ENCODE measurements around the gene CFAP46. TPM values are rescaled to one million over a fixed set of nuclear protein-coding genes. Genes with fewer than 3 reads are reported as not detected.

The CFAP46 gene
- total RNA-seq, 1 experiment from 2014 or later = not detected

DNA sequence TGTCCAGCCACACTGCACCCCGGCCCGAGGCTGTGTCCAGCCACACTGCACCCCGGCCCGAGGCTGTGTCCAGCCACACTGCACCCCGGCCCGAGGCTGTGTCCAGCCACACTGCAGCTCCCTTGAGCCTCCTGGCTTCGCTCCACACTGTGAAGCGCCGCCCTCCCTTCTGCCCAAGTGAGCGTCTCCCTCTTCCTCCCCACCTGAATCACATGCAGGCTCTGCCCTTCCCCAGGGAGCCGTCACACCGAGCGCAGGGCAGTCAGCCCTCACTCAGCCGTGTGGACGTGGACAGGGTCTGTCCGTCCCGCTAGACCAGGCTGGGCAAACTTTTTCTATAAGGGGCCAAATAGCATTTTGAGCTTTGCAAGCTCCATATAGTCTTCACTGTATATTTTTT lies 27.6 kb downstream of the CFAP46 start:
- Mint-ChIP-seq H3K27ac (ENCODE audit: unreplicated experiment) (no peak overlapping the region), H3K9me3 (ENCODE audit: low read depth, unreplicated experiment) (no peaks in the 10 kb centered on the region), H3K27me3 (ENCODE audit: unreplicated experiment) (peaks cover 24% of the 10 kb centered on the region), H3K4me1 (ENCODE audit: low read depth, unreplicated experiment) (no peaks in the 10 kb centered on the region), H3K36me3 (ENCODE audit: insufficient read depth, unreplicated experiment) (no peaks in the 10 kb centered on the region), H3K4me3 (ENCODE audit: low read depth, unreplicated experiment) (no peak overlapping the region)
- no peak for DNase-seq
- CTCF ChIA-PET = no interaction called here
- BruUV-seq (replicated peaks) = no TSS peak
- intact Hi-C loops (cut with micrococcal nuclease; ENCODE audit: unreplicated experiment) = no loop called here
- TF ChIP-seq, protein P1, sequence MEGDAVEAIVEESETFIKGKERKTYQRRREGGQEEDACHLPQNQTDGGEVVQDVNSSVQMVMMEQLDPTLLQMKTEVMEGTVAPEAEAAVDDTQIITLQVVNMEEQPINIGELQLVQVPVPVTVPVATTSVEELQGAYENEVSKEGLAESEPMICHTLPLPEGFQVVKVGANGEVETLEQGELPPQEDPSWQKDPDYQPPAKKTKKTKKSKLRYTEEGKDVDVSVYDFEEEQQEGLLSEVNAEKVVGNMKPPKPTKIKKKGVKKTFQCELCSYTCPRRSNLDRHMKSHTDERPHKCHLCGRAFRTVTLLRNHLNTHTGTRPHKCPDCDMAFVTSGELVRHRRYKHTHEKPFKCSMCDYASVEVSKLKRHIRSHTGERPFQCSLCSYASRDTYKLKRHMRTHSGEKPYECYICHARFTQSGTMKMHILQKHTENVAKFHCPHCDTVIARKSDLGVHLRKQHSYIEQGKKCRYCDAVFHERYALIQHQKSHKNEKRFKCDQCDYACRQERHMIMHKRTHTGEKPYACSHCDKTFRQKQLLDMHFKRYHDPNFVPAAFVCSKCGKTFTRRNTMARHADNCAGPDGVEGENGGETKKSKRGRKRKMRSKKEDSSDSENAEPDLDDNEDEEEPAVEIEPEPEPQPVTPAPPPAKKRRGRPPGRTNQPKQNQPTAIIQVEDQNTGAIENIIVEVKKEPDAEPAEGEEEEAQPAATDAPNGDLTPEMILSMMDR (IDR thresholded peaks at IDR 0.05; ENCODE audit: unreplicated experiment) = no peak

DNA sequence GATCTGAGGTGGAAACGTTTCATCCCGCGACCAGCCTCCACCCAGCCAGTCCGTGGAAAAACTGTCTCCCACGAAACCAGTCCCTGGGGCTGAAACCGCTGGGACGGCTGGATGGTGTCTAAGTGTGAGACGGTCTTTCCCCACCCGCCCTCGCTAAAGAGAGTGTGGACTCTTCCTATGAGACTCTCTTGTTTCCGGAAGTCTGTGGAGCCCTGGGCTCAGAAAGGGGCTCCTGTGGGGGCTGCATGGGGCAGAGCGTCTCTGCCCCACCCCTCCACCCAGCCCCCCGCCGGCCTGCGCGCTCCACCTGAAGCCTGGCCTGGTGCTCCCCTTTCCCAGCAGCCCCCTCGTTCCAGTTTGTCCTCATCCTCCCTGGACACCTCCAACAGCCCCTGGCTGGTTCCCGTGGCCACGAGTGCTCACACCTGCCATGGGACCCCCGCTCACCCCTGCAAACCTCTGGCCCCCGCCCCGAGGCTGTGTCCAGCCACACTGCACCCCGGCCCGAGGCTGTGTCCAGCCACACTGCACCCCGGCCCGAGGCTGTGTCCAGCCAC lies 28.7 kb downstream of the CFAP46 start:
- Mint-ChIP-seq H3K4me3 (ENCODE audit: low read depth, unreplicated experiment) (no peak overlapping the region), H3K9me3 (ENCODE audit: low read depth, unreplicated experiment) (no peaks in the 10 kb centered on the region), H3K4me1 (ENCODE audit: low read depth, unreplicated experiment) (no peaks in the 10 kb centered on the region), H3K27ac (ENCODE audit: unreplicated experiment) (no peak overlapping the region), H3K36me3 (ENCODE audit: insufficient read depth, unreplicated experiment) (no peaks in the 10 kb centered on the region), H3K27me3 (ENCODE audit: unreplicated experiment) (peaks cover 24% of the 10 kb centered on the region)
- CTCF ChIA-PET = no interaction called here
- TF ChIP-seq, protein P1 (IDR thresholded peaks at IDR 0.05; ENCODE audit: unreplicated experiment) = no peak
- intact Hi-C loops (cut with micrococcal nuclease; ENCODE audit: unreplicated experiment) = no loop called here
- no TSS peak for BruUV-seq (replicated peaks)
- DNase-seq = no peak

DNA sequence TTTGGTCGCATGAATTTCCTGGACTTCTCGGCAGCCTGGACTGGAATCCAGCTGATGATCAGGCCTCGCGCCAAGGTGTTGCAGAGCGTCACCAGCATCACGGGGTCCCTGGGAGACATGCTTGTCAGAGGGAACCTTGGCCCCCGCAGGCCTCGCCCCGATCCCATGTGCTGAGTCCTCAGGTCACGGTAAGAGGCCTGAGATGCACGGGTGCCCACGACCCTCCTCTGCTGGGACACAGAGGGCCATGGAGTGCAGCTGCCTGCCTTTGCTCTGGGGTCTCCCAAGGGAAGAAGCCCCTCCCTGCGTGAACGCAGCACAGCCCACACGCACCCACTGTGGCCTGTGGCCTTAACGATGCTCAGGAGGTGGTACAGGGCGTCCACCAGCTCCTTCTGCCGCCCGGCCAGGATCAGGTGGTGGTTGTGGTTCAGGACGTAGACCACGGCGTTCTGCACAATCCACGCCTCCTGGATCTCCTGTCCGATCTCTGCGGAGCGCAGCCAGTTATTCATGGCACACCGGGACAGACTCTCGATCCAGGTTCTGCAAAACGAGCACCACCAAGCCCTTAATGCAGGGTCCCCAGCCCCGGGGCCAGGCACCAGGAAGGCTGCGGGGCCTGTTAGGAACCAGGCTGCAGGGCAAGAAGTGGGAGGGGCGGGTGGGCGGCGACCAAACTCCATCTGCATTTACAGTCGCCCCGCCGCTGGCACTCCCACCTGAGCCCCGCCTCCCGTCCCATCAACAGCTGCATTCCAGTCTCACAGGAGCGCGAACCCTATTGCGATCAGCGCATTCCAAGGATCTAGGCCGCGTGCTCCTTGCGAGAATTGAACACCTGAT lies 29.4 kb downstream of the CFAP46 start:
- Mint-ChIP-seq H3K27me3 (ENCODE audit: unreplicated experiment) (peaks cover 24% of the 10 kb centered on the region), H3K27ac (ENCODE audit: unreplicated experiment) (no peak overlapping the region), H3K9me3 (ENCODE audit: low read depth, unreplicated experiment) (no peaks in the 10 kb centered on the region), H3K36me3 (ENCODE audit: insufficient read depth, unreplicated experiment) (no peaks in the 10 kb centered on the region), H3K4me3 (ENCODE audit: low read depth, unreplicated experiment) (no peak overlapping the region), H3K4me1 (ENCODE audit: low read depth, unreplicated experiment) (no peaks in the 10 kb centered on the region)
- no TSS peak for BruUV-seq (replicated peaks)
- no peak for DNase-seq
- intact Hi-C loops (cut with micrococcal nuclease; ENCODE audit: unreplicated experiment) = no loop called here
- TF ChIP-seq, protein P1 (IDR thresholded peaks at IDR 0.05; ENCODE audit: unreplicated experiment) = no peak
- CTCF ChIA-PET = no interaction called here

DNA sequence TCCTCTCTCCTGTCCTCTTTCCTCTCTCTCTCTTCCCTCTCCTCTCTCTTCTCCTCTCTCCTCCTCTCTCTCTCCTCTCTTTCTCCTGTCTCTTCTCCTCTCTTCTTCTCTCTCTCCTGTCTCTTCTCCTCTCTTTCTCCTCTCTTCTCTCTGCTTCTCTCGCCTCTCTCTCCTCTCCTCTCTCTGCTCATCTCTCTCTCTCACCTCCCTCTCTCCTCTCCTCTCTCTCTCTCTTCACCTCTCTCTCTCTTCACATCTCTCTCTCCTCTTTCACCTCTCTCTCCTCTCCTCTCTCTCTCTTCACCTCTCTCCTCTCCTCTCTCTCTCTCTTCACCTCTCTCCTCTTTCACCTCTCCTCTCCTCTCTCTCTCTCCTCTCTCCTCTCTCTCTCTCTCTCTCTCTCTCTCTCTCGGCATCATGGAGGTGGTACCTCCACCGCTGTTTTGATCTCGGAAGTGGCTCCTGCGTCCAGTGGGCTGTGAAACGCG lies 30.1 kb downstream of the CFAP46 start:
- Mint-ChIP-seq H3K36me3 (ENCODE audit: insufficient read depth, unreplicated experiment) (no peaks in the 10 kb centered on the region), H3K9me3 (ENCODE audit: low read depth, unreplicated experiment) (no peaks in the 10 kb centered on the region), H3K27me3 (ENCODE audit: unreplicated experiment) (peaks cover 24% of the 10 kb centered on the region), H3K4me3 (ENCODE audit: low read depth, unreplicated experiment) (no peak overlapping the region), H3K4me1 (ENCODE audit: low read depth, unreplicated experiment) (no peaks in the 10 kb centered on the region), H3K27ac (ENCODE audit: unreplicated experiment) (no peak overlapping the region)
- intact Hi-C loops (cut with micrococcal nuclease; ENCODE audit: unreplicated experiment) = no loop called here
- CTCF ChIA-PET = no interaction called here
- no TSS peak for BruUV-seq (replicated peaks)
- TF ChIP-seq, protein P1 (IDR thresholded peaks at IDR 0.05; ENCODE audit: unreplicated experiment) = no peak
- no peak for DNase-seq

All from Calu3 (cell line).